Hippocampal formation (tissue), 2 donors: Measurements from ENCODE around the gene FBRSL1.
A peak's percentile ranks its signal among the peaks of the same experiment; 100 is the strongest.
"Not testable (repeated sequence)": the region's sequence is repeated elsewhere in the genome, so short reads cannot be mapped to it uniquely, and the experiment has no call there.

Source experiments
- DNase-seq, 2 donors: peaks; one replicate each; lab custom pipeline; 2025; lab: John Stamatoyannopoulos, UW

Gene FBRSL1

GRCh38 chr12:132525011-132525832 lies 35.3 kb downstream of the FBRSL1 start:
- no peak for DNase-seq

GRCh38 chr12:132525833-132526455 lies 36.0 kb downstream of the FBRSL1 start:
- DNase-seq, result peak; percentile 75 to 84

GRCh38 chr12:132527186-132527882 lies 37.4 kb downstream of the FBRSL1 start:
- no peak for DNase-seq

- DNase-seq, result no peak
Observed at GRCh38 chr12:132527883-132528264, 37.9 kb downstream of the FBRSL1 start.

GRCh38 chr12:132528564-132529106 lies 38.7 kb downstream of the FBRSL1 start:
- no peak for DNase-seq

- DNase-seq, result no peak
Observed at GRCh38 chr12:132529156-132529839, 39.3 kb downstream of the FBRSL1 start.

GRCh38 chr12:132529906-132530305 lies 40.0 kb downstream of the FBRSL1 start:
- no peak for DNase-seq

- no peak for DNase-seq
Observed at GRCh38 chr12:132530447-132530846, 40.5 kb downstream of the FBRSL1 start.

- DNase-seq, result no peak
Observed at GRCh38 chr12:132530851-132531250, 40.9 kb downstream of the FBRSL1 start.

GRCh38 chr12:132532711-132533583 lies 43.0 kb downstream of the FBRSL1 start:
- DNase-seq, result not testable (repeated sequence)

GRCh38 chr12:132533584-132533958 lies 43.6 kb downstream of the FBRSL1 start:
- DNase-seq, result no peak

- no peak for DNase-seq
Observed at GRCh38 chr12:132534076-132534475, 44.1 kb downstream of the FBRSL1 start.

GRCh38 chr12:132535019-132535418 lies 45.1 kb downstream of the FBRSL1 start:
- peak in 1 of 2 donors; percentile 10 for DNase-seq

- DNase-seq, result no peak
Observed at GRCh38 chr12:132536102-132536876, 46.3 kb downstream of the FBRSL1 start.

GRCh38 chr12:132537049-132537448 lies 47.1 kb downstream of the FBRSL1 start:
- DNase-seq, result no peak

- DNase-seq, result no peak
Observed at GRCh38 chr12:132537836-132538662, 48.1 kb downstream of the FBRSL1 start.

- DNase-seq, result no peak
Observed at GRCh38 chr12:132538663-132538990, 48.7 kb downstream of the FBRSL1 start.

- DNase-seq, result no peak
Observed at GRCh38 chr12:132539016-132539773, 49.2 kb downstream of the FBRSL1 start.

GRCh38 chr12:132540436-132540835 lies 50.5 kb downstream of the FBRSL1 start:
- DNase-seq, result no peak
